ENCODE results near the gene CCDC182.

Gene CCDC182

GRCh38 chr17:57756951-57757350 is 11.9 kb upstream of the CCDC182 start:
- no peak for DNase-seq

DNA sequence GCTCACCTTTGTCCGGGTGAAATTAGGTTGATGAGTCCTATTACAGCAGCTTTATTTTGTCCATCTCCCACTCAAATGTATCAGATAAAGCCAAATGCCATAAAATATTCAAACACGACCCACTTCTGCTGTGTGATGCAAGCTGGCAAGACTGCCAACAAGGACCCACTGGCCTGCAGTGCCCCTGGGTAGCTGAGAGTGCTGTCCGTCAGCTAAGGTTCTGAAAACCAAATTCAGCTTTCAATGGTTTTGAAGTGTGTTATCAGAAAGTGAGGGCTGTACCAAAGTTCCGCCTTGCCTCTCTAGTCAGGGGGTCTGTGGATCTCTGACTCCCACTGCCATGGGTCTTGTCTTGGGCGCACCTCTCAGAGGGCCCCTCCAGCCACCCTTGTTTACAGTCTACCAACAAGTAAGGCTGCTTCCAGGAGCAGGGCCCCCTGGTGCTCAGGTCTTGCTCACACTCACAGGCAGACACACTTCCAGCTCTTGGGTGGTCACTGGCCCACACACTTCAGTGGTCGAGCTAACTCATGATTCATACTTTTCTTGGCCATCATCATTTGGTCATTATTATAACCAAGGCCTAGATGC is 10.5 kb upstream of the CCDC182 start:
- no peak for DNase-seq

DNA sequence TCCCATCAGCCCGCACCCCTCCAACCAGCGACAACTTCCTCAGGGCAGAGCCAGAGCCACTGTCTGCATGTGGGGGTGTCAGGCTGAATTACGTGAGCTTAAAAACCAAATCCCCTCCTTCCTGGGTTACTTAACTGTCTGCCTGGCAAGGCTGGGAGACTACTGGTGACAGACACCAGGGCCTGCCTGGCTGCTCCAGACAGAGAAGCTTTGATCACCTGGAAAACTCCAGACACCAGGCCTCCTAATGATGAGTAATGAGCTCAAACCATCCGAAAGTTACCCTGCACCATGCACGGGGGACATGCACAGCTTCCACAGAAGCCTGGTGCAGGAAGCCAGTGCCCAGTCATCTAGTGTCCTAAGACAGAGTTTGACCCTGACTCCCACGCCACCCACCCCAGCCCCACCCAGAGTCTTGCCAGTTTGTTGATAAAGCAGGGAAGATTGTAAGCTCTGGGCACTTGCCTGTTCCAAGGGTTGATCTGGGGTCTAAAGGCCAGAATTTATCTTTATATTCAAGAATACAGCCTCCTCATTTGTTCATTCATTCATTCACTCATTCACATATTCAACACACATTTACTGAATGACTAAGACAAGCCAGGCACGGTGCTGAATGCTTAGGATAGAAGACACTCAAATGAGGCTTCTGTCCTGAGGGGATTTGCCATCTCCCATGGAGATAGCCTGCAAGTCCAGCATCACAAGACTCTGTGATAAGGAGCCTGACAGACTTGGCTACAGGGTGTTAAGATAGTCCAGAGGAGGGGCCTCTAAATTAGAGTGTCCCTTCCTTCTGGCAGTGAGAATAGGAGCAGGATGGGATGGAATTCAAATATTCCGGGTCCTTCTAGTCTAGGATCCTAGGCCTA is 7.2 kb upstream of the CCDC182 start:
- no peak for DNase-seq

- DNase-seq = no peak
Observed at GRCh38 chr17:57751348-57751971, 6.4 kb upstream of the CCDC182 start.

DNA sequence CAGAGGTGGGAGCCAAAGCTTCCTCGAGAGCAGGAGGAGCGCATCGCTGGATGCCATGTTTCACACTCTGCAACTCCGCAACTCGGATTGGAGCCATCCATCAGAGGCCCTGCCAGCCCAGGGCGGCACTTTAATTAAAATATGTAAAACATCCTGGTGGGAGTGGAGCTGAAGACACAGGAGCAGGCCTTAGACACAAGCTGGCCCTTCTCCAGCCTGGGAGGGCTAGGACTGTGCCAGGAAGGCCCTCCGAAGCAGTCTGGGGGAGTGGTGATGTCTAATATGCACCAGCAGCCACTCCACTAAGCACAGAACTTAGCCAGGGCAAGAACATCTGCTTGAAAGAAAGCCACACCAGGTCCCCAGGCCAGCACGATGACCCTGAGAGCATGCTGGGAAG is 5.8 kb upstream of the CCDC182 start:
- no peak for DNase-seq

DNA sequence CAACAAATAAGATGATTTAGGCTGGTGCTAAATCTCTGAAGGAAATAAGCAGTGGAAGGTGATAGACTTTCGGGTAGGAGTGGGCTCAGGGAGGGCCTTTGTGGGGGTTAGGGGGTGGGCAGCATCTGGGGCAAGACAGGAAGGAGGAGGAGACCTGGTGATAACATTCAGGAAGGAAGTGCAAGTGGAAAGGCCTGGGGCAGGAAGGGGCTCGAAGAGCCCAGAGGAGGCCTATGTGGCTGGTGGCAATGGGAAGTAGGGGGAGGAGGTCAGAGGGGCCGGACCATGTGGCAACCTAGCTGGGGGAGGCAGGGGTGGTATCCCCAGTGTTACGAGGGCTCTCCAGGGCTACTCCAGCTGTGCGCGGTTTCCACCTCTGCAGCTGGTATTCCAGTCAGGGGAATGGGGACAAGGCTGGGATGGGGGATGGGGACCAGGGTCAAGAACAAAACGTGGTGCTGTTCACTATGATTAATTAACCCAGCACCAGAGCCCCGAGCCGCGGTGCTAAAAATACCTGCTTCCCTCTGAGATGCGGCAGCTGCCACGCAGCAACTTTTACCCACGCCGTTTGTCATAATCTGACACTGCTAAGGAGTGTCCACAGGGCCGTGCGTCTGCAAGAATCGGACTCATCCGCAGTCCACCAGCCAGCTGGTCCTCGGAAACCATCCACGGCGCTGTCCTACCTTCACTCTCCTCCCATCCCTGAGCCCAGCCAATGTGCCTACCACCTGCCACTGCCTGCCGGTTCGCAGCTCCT is 5.2 kb upstream of the CCDC182 start:
- DNase-seq = no peak

GRCh38 chr17:57749701-57750100 is 4.6 kb upstream of the CCDC182 start:
- DNase-seq = no peak

- peak; percentile 76 to 78 for DNase-seq
Observed at GRCh38 chr17:57747221-57748017, 2.3 kb upstream of the CCDC182 start.

- no peak for DNase-seq
Observed at GRCh38 chr17:57746221-57746620, 1.1 kb upstream of the CCDC182 start.

DNA sequence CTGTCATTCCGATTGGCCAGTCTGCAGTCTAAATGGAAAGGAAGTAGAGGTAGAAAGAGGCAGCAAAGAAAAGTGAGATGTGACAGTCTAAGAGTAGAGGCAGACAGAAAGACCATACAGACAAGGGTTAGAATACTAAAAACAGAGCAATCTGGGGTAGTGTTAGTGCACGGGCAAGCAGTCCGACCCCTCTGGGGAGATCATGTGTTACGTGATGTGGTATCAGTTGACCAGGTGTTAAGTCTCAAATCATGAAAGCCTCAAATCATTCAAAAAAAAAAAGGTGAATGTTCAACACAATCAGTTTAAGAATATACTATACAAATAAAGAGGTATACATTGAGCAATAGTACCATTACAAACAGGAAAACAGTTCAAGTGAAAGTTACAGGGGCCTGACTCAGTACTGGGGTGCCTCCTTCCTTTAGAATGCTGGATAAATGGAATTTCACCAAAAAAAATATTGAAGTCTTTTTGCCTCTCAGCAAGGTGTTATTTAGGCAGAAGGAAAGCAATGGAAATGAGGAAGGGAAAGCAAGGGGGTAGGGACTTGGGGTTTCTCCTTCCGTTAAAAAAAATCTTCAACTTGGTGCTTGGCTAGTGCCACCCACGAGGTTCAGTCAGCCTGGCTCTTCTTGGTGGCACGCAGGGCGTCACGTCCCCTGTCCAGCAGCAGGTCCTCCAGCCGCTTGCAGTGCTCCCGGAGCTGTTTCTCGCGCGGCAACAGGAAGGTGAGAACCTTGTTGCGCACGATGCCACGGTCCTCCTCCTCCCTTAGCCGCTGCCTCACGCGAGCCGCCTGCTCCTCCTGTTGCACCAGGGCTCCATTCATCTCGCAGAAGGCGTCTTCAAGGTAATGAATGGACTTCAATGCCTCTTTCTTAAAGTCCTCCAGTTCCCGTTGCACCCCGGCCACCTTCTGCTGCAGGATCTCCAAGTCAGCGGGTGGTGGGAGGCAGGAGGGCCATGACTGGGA is 616 bp downstream of the CCDC182 start:
- no peak for DNase-seq

DNA sequence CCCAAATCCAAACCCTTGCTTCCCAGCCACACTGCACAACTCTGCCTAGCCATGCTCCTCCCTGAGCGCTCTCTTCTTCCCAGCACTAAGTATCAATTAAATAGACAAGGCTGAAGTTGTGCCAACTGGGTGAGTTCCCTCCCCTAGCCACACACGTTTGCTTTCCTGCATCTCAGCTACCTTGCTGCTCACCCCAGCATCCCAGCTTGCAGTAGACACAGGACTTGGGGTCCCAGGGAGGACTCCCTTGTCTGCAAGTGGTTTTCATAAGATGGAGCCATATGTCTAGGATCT is 4.9 kb downstream of the CCDC182 start:
- DNase-seq = no peak

DNA sequence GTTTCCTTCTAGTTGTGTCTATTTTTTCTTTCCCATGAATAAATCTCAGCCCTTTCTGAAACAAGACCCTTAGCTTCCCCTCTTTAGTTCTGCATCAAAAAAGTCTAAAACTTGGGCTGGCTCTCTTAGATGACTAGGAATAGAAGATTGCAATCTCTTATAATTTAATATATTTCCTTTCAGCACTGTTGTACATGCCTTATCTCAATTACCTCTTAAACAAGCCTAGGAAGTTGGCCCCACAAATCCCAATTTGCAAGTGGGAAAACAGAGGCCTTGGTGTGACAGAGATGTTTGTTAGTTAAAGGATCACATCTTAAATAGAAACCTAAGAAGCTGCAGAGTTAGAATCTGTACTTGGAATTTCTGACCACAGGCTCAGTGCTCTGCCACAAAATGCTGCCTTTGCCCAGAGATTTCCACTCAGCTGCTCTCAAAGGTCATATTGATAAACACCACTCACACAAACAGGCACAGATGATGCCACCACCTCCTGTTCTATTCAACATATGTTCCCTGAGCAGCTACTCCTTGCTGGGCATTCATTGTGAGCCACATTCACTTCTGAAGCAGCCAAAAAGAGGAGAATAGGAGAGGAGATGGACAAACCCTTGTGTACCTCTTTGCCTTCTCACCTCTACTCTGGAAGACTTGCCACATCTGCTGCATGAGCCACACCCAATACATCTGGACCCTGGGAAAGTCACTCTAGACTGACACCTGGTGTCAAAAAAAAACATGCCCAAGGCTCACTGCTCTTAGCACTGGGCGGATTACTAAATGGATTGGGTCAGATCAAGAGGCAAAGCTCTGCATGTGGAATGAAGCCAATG is 5.5 kb downstream of the CCDC182 start:
- DNase-seq = peak; percentile 5 to 26

DNA sequence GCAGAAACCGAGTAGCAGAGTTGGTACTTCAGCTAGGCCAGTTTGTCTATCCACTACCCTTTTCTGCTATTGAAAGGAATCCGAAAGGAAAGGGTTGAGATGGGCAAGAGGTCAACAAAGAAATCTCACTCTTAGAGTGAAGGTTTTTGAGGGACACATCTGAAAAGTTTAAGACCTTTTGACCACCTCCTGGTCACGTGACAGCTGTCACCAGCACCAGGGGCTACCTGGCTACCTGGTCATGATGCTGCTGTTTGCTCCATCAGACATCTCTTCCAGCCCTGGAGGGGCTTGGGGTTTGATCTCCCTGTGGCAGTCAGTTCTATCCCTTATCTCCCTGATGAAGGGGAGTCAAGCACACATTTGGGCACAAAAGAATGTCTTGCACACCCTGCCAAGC is 7.6 kb downstream of the CCDC182 start:
- DNase-seq = no peak

DNA sequence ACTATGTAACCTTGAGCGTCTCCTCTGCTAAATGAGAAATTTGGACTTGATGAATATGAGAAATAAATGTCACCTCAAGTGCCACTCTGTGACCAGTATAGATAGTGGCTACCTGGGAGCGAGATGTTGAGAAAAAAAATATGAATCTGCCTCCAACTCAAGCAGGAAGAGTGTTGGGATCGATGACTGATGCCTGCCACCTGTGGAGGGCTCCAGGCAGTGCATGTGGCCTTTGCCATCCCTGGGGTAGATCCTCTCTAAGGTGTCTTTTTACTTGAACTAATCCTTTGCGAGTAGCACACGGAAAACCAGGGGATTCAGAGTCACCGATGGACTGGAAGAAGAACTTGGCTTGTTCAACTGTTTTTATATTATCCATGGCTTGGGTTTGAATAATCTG is 9.4 kb downstream of the CCDC182 start:
- DNase-seq = peak; percentile 7 to 31

GRCh38 chr17:57735230-57735629 is 9.9 kb downstream of the CCDC182 start:
- DNase-seq = no peak

DNA sequence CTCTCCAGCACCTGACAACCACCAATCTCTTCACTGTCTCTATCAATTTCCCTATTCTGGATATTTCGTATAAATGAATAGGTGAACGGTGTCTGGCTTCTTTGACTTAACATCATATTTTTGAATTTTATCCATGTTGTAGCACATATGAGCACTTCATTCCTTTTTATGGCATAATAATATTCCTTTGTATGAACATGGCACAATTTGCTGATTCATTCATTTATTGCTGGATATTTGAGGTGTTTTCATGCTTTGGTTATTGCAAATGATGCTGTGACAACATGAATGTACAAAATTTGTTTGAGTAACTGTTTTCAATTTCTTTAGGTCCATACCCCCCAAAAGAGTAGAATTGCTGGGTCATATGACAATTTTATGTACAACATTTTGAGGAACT is 12.0 kb downstream of the CCDC182 start:
- no peak for DNase-seq

GRCh38 chr17:57732062-57732461 is 13.0 kb downstream of the CCDC182 start:
- peak in 1 of 2 experiments; percentile 27 for DNase-seq

GRCh38 chr17:57730026-57730701 is 14.9 kb downstream of the CCDC182 start:
- no peak for DNase-seq

DNA sequence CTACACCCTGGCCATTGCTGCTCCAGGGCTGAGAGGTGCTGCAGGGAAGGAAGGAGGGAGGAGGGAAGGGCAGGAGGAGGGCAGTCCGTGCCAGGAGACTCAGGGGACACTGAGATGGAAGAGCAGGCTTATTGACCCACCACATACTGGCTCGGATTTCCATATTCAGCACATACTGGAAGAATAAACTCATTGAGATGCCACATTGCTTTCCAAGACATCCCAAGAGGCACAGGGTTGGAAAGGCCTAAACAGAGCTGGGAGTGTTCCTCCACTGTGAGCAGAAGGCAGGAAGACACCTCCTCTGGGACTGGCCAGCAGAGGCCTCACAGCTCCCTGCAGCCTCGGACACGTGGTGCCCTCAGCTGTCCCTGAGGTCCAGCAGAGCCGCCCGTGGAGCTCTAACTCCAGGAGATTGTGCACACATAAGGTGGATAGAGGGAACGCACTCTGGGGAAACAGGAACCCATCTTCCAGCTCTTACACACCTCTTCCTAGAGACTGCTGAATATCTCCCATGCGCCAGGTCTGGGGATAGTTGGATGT is 17.4 kb downstream of the CCDC182 start:
- DNase-seq = no peak

DNA sequence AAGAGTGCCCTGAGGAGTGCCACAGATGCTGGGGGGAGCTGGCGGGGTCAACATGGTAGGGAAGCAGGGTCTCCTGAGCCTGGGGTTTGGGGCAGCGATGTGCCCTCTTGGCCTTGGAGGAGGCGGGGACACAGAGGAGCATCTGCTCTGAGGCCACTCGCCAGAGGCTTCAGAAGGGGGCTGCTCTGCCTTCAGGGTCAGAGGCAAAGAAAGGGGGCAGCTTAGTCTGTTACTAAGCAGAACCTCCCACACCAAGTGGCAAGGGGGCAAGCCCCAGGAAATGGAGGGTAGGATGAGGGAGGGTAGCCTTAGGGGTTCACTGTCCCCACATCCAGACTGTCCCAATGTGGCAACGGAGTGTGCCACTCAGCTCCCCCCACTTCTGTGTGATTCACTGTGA is 18.3 kb downstream of the CCDC182 start:
- no peak for DNase-seq

All from NCI-H2081 (cell line).